ENCODE results near the gene PRSS53.

DNA sequence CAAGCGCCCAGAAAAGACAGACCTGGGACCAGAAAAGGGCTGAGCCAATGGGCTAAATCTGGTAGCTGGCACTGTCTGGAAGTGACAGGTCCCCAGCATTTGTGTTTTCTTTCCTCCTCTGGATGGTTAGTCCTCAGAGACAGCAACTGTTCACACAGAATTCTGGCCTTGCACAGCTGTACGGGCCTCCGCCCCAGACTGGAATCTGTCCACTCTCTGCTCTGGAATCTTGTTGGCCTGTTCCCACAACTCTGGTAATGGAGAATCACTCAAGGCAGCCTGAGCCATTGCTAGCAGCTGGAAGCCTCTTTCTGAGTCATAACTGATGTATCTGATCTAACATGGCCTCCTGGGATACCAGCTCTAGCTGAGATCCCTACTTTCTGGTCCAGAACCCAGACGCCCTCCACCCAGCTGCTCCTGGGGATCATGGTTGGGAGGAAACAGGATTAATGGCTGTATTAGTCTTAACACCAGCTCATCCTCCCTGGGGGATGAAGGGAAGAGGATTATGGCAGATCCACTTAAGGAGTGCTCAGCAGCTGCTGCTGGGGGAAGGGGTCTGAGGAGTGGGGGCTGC is 23.8 kb downstream of the PRSS53 start:
- TF ChIP-seq, protein P1, sequence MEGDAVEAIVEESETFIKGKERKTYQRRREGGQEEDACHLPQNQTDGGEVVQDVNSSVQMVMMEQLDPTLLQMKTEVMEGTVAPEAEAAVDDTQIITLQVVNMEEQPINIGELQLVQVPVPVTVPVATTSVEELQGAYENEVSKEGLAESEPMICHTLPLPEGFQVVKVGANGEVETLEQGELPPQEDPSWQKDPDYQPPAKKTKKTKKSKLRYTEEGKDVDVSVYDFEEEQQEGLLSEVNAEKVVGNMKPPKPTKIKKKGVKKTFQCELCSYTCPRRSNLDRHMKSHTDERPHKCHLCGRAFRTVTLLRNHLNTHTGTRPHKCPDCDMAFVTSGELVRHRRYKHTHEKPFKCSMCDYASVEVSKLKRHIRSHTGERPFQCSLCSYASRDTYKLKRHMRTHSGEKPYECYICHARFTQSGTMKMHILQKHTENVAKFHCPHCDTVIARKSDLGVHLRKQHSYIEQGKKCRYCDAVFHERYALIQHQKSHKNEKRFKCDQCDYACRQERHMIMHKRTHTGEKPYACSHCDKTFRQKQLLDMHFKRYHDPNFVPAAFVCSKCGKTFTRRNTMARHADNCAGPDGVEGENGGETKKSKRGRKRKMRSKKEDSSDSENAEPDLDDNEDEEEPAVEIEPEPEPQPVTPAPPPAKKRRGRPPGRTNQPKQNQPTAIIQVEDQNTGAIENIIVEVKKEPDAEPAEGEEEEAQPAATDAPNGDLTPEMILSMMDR (IDR thresholded peaks at IDR 0.05): no peak
- no peak for TF ChIP-seq POLR2A (IDR thresholded peaks at IDR 0.05)

Data from testis (tissue), 2 donors.